Activated CD8-positive, alpha-beta memory T cell treated with anti-CD3 and anti-CD28 coated beads for 1 hour (primary cell): ENCODE measurements around the gene MCM5.
"Not testable (repeated sequence)": the region's sequence is repeated elsewhere in the genome, so short reads cannot be mapped to it uniquely, and the experiment has no call there.

Experiments
- DNase-seq, 2 donors: peaks; one replicate each; pipeline ENCODE4 v3.0.0-alpha.2; 2020; ENCODE audit warnings: low read depth in 1 of 2; ENCODE audit errors: extremely low read depth in 1 of 2

MCM5 gene

DNA sequence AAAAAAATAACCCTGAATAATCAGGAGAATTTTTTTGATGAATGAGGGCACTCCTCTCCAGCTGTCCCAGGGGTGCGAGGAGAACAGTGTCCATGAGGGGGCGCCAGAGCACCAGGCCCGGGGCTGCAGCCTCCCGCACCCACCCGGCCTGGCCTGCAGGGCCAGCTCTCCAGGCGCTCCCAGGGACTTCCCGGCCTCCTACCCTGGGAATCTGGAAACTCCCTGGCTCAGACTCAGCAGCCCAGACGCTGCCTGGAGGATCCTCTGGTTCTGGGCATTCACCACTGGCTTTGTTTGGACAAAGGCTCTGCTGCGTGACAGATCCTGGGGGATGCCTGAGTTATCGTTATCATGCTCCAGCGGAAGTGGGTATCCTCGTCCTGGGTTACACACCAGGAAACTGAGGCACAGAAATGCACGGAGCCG lies 31.0 kb downstream of the MCM5 start:
- DNase-seq, result peak; percentile 27 to 51

DNA sequence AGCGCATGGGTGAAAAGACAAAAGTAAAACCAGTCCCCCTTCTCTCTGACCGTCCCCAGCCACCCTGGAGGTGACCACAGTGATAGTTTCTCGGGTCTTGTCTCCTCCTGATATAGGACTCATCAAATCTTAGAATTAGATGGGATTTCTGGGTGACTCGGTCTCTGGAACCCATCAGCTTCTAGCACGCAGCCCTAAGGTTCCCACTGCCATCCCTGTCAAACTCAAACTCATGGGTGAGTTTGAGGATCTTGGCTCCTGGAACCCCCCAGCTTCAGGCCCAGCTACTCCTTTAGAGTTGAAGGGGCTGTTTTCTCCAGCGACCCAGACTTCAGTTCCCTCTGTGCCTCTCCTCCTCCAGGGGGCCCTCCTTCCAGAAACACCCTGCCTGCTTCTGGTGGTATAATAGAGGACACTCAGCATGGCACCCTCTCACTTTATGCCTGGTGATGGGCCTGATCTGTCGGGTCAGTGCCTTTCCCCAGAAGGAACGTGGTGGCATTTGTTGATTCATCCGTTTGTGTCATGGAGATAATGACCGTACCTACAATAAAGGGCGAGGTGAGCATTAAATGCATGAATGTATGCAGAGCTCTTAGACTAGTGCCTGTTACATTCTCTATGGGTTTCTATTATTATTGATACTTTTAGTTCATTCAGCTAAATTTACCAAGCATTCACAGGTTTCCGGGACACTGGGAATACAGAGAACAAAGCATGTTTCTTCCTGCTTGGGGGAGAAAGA lies 31.7 kb downstream of the MCM5 start:
- DNase-seq, result no peak

DNA sequence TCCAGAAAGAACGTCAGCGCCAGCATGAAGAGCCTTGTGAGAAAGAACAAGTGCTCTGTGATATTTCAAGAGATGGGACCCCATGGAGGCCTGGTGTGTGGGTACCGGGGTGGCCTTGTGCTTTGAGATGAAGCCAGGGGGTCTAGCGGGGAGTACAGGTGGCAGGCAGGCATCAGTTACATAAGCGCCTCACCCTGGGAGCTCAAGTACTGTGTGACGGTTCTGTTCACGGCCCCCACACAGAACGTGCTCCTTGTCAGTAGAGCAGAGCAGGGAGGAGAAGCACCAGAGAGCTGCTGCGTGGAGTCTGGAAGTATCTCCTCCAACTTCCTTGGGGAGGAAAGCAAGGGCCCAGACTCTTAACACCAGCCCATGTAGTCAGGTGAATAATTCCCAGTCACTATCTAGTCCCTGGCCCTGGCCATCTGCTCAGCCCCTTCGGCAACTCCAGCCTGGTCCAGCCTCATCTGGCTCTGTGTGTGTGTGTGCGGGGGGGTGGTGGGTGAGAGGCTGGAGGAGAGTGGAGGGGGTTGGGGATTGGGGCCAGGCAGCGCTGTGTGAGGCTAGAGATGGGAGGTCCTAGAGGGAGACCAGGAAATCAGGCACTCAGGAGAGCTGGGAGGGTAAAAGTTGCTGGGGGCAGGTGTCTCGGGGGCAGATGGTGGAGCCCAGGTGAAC lies 32.4 kb downstream of the MCM5 start:
- no peak for DNase-seq

DNA sequence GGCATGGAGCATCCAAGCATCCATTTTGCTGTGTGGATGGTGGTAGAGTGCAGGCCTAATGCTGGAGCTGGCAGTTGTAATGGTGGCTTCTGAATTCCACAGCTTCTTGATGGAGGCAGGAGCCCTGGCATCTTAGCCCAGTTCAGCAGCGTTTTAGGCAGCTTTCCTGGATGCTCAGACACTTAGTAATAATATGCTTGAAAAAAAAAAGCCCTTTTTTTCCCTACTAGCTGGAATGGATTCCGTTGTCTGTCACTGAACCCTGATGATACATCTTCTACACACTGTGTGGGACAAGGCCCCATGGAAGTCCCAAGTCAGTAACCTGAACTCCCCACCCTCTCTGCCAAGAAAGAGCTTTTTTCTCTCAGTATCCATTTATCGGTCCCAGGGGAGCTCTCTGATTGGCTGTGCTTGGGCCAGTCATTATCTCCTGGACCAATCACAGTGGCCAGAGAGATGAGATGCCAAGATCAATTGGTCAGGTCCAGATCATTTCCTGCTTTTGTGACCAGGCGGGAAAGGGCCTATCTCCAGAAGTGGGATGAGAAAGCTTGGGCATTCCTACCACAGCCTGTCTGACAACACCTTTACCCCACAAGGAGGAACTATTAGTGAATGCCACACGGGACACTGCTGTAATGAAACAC lies 34.2 kb downstream of the MCM5 start:
- DNase-seq, result no peak

DNA sequence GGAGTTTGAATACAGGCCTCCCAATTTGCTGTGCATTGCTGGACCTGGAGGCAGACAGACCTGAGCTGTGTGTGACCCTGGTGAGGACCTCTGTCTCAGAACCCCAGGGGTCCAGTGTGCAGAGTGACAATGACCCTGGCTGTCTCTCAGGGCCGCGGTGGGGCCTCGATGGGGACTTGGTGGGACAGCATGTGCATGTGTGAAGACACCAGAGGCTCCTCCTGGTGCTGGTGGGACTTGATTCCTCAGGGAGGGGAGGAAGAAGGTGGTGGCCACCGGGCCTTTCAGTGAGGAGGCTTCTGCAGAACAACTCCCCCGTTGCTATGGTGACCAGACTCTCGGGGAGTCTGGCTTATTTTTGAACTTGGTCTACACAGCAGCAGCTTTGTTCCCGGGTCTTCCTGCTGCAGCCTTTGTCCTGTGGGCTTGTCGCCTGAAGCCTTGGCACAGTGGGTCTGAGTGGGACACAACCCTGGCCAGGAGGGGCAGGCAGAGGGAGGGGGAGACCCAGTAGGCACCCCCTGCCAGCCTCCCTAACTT lies 35.3 kb downstream of the MCM5 start:
- no peak for DNase-seq

DNA sequence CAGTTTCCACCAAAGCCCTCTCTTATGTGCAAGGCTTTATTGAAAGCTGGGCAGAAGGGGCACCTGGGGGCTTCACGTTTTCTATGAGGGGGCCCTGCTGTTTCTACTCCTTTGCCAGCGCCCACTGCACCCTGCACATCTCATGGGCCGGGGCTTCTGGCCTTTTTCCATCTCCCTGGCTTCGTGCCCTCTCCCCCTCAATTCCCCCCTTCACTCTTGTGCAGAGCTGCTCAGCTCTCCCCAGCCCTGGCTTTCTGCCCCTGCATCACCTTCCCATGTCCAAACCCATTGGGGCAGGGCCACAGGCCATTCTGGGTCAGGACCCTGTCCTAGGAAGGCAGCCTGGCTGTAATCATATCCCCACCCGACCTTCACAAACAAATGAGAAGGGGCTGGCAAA lies 36.5 kb downstream of the MCM5 start:
- no peak for DNase-seq

DNA sequence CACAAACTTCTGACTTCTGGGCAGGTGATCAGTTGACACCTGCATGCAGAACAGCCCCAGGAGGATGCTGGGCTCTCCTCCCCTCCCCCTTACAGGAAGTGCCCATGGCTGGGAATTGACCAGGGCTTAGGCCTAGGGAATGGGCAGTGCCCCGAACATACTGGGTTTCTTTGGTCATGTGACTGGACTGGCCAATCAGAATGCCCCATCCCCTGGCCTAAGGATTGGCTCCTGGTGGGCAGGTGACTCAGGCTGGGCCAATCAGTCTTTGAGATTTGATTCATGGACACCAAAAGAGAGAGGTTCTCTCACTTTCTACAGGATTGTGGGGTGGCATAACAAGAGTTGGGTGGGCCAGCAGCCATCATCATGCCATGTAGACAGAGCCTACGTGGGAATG lies 37.1 kb downstream of the MCM5 start:
- DNase-seq, result no peak

DNA sequence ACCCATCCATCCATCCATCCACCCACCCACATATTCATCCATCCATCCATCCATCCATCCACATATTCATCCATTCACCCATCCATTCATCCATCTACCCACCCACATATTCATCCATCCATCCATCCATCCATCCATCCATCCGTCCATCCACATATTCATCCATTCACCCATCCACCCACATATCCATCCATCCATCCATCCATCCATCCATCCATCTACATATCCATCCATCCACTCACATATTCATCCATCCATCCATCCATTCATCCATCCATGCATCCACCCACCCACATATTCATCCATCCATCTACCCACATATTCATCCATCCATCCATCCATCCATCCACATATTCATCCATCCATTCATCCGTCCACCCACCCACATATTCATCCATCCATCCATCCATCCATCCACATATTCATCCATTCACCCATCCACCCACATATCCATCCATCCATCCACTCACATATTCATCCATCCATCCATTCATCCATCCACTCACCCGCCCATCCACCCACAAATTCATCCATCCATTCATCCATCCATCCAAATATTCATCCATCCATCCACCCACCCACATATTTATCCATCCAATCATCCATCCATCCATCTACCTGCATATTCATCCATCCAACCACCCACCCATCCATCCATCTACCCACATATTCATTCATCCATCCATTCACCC lies 38.9 kb downstream of the MCM5 start:
- not testable (repeated sequence) for DNase-seq

DNA sequence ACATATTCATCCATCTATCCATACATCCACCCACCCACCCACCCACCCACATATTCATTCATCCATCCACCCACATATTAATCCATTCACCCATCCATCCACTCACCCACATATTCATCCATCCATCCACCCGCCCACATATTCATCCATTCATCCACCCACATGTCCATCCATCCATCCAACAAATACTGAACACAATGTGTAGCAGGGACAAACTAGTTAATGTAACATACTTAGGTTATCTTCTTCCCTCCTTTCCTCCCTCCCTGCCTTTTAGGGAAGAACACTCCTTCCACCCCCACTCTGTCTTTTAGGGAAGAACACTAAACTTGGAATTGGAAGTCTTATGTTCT lies 39.4 kb downstream of the MCM5 start:
- DNase-seq, result no peak

DNA sequence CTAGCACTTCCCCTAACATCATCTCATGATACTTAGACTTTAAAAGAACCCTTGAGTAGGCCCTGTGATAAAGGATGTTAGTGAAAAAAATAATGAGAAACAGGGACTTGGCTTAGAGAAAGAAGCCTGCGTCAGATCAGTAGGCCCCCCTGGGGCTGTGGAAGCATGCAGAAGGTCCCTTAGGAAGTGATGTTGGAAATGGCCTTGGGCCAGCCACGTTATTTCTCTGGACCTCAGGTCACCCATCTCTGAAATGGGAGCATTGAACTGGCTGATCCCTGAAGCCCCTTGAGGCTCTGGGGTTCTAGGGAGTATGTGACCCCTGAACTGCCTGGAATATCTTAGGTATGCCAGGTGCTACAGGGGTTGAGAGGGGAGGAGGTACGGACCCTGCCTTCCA lies 40.2 kb downstream of the MCM5 start:
- DNase-seq, result no peak

DNA sequence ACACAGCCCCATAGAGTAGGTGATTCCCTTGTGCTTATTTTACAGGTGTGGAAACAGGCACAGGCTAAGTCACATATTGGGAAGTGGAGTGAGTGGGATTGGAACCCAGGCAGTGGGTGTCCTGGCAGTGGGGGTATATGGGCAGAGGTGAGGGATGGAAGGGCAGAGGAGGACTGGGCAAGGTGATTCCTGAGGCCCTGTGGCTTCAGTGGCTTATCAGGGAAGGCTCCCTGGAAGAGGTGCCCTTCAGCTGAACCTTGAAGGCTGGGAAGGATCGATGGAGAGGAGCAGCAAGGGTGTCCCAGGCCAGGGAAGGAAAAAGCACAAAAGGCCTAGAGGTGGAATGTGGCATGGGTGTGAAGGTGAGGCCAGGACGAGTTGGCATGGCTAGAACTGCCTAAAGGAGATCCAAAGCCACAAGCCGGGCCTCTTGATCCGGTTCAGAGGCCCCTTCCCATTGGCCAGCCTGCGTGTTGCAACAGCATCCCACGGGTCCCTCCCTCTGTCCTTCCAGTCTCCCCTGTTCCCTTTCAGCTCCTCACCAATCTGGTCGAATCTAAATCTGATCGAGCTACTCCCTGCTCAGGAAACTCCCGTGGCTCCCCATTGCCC lies 41.7 kb downstream of the MCM5 start:
- DNase-seq, result no peak

DNA sequence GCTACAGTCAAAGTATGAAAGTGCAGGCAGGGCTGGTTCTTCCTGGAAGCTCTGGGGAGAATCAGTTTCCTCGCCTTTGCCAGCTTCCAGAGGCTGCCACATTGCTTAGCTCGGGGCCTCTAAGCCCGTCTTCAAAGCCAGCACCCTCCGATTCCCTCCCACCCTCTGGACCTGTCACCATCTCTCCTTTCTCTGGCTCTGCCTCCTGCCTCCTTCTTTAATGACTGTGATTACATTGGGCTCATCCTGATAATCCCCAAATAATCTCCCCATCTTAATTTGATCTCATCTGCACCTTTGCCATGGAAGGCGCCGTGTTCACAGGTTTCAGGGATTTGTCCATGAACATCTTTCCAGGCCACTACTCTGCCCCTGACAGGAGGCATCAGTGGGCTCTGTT lies 42.5 kb downstream of the MCM5 start:
- no peak for DNase-seq

DNA sequence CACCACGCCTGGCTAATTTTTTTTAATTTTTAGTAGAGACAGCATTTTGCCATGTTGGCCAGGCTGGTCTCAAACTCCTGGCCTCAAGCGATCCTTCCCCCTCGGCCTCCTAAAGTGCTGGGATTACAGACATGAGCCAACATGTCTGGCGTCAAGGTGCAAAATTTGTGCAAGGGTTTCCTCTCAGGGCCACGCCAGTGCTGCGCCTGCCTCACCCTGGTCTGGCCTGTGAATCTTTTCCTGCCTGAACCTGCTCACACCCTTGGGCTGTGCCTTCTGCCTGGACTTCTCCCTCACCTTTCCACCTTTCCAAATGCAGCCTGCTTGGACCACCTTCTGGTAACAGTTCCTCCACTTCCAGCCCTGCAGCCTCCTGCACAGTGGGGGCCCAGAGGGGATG lies 43.4 kb downstream of the MCM5 start:
- no peak for DNase-seq

DNA sequence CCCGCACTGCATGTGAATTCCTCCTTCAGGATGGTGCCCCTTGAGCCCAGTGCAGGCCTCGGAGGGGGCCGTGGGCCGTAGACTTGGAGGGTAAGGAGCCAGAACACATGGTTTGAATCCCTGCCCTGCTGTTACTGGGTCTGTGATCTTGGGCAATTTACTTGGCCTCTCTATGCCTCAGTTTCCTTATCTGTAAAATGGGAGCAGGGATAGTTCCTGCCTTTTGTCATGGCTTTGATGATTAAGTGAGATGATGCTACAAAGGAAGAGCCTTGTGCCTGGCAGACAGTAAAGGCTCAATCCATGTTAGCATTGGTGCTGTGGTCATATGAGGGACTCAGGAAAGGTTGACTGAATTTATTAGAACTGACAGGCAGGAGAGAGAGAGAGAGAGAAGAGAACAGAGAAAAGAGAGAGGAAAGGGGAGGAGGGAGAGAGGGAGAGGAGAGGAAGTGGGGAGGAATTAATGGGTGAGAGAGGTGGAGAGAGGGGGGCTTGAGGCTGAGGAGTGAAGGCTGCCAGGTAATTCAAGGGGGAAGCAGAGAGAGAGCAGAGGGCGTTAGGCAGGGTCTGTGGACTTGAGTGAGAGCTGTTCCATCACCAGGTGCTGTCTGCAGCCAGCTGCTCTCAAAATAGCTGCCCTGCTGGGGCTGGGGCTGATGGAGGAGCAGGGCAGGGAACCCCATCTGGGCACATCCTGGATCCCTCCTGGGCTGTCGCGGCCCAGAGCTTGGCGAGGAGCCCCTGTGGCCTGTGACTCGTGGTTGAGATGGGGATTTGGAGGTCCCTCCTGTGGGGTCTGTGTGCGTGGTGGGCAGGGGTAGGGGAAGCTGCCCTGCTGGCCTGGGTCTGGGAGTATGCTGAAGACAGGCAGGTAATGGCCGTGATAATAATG lies 44.1 kb downstream of the MCM5 start:
- DNase-seq, result no peak

DNA sequence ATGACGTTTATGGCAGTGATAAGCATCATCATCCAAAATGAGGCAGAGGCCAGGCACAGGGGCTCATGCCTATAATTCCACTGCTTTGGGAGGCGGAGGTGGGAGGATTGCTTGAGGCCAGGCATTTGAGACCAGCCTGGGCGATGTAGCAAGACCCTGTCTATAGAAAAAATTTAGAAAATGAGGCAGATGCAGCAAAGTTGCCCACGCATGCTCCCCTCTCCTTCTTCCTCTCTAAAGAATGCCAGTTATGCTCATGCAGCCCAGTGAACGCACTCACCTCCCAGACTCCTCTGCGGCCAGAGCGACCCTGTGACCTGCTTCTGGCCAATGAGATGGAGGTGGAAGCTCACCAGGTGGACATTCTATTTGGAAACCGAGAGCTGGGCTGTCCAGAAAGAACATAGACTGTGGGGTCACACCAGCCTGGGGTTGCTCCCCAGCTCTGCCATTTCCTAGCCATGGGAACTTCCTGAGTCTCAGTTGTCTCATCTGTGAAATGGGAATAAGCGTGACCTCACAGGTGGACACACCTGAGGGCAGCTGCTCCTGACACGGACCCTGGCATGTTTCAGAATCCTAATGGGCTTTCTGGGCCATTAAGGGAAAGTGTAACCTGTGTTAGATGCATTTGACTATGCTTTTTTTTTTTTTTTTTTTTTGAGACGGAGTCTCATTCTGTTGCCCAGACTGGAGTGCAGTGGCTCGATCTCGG lies 44.9 kb downstream of the MCM5 start:
- no peak for DNase-seq

DNA sequence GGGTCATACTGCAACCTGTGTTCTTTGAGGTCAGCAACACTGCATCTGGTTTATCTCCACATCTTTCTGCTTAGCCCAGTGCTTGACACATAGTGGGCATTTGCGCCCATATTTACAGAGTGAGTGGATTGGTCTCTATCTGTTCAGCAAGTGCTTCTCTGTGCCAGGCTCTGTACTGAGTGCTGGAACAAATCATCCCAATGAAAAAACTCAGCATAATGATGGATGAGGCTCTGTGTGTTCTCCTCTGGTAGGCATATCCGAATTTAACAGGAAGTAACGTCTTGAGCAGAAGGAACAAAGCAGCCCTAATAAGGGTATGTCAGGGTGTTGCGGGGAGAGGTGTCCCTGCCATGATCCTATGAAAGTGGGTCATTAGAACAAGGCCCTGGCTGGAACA lies 46.0 kb downstream of the MCM5 start:
- no peak for DNase-seq

DNA sequence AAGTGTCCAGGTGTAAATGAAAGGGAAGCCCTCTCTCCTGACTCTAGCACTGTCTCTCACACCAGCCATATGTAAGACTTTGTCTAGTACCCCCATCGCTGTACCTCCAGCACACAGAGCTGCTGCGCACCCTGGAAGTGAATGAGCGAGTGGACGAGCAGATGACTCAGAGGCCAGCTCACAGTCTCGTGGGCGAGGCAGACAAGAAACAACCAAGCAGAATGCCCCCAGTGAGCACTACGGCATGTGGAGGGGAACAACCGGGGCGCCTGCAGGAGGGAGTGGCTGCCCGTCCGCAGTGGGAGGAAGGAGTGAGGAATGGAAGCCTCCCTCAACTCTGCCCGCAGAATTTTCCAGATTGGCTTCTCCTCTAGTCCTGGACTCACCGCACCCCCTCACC lies 46.4 kb downstream of the MCM5 start:
- DNase-seq, result no peak

DNA sequence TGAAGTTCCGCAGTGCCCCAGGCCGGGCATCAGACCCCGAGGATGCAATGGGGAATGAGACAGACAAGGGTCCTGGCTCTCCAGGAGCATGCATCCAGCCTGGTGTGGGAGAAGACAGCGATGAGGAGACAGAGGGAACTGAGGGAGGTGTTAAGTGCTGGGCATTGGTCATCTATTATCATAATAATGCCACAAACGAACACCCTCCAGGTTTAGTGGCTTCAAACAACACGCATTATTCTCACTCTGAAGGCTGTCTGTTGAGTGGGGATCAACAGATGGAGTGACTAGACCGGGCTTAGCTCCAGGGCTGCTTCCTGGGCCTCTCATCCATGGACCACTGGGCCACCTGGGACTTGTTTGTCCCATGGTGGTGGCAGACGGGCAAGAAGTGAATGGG lies 48.6 kb downstream of the MCM5 start:
- DNase-seq, result no peak
